NB4 (cell line): Measurements from ENCODE around the gene MFF.

Source experiments
- POLR2A ChIP-seq: IDR thresholded peaks from 2 replicates; pipeline ENCODE4 v1.6.1; 2011; ENCODE audit warnings: mild to moderate bottlenecking; ENCODE audit not compliant: insufficient read length; ENCODE audit errors: extremely low read depth
- TF ChIP-seq, protein P1 (sequence below): IDR thresholded peaks from one replicate; pipeline ENCODE4 v1.5.1; 2012; ENCODE audit warnings: low read depth, low read length
- TF ChIP-seq, protein P2 (sequence below): IDR thresholded peaks from 2 replicates; pipeline ENCODE4 v1.6.1; 2011; ENCODE audit warnings: low read depth, low read length

DNA sequence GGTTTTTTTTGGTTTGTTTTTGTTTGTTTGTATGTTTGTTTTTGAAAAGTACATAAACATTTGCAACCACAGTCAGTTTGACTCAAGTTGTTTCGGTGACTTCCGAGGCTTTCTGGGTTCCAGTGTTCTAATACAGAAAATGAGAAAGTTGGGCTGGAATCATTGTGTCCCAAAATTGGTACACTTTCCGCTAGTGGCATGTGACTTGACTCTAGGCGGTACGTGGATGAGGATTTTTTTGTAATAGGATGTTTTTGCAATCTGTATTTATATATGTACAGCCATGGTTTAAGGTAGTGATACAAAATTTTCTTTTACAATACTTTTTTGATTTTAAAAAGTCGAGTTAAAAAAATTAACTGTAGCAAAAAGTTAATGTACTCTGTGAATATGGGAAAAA, 1.7 kb downstream of the MFF start:
- TF ChIP-seq, protein P1, sequence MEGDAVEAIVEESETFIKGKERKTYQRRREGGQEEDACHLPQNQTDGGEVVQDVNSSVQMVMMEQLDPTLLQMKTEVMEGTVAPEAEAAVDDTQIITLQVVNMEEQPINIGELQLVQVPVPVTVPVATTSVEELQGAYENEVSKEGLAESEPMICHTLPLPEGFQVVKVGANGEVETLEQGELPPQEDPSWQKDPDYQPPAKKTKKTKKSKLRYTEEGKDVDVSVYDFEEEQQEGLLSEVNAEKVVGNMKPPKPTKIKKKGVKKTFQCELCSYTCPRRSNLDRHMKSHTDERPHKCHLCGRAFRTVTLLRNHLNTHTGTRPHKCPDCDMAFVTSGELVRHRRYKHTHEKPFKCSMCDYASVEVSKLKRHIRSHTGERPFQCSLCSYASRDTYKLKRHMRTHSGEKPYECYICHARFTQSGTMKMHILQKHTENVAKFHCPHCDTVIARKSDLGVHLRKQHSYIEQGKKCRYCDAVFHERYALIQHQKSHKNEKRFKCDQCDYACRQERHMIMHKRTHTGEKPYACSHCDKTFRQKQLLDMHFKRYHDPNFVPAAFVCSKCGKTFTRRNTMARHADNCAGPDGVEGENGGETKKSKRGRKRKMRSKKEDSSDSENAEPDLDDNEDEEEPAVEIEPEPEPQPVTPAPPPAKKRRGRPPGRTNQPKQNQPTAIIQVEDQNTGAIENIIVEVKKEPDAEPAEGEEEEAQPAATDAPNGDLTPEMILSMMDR, result no peak
- no peak for TF ChIP-seq POLR2A
- TF ChIP-seq, protein P2, sequence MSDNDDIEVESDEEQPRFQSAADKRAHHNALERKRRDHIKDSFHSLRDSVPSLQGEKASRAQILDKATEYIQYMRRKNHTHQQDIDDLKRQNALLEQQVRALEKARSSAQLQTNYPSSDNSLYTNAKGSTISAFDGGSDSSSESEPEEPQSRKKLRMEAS, result no peak
